SH-SY5Y (cell line): Measurements from ENCODE around the gene TEX19.

Experiments used
- GATA2 ChIP-seq: IDR thresholded peaks from 2 replicates; pipeline ENCODE4 v1.6.1; 2011; ENCODE audit warnings: mild to moderate bottlenecking, low read depth, low read length
- GATA3 ChIP-seq: IDR thresholded peaks from 2 replicates; pipeline ENCODE4 v1.6.1; 2011; ENCODE audit warnings: low read depth, mild to moderate bottlenecking, low read length, moderate library complexity

- TF ChIP-seq GATA2 (no peak), GATA3 (no peak)
These were observed 10.2 kb upstream of the TEX19 start for GRCh38 chr17:82348866-82349265.
